Measurements from ENCODE around the gene ALG14.

ALG14 gene

DNA sequence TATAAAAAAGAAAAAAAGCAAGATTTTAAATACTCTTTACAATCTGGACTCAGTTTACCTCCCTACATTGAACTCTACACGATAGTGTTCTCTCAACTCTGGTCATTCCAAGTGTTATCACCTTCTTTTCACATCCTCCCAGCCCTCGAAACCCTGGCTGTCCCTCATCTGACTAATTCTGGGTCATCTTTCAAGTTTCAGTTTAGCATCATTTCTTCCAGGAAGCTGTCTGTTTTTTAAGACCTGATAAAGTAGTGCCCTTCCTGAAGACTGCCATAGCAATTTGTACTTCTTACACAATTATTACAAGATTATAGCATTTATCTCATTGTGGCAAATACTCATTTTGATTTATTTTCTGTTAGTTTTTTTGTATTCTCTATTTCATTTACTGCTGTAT lies 1.2 kb downstream of the ALG14 start:
- Mint-ChIP-seq H3K36me3 (ENCODE audit: low read depth) (no peaks in the 10 kb centered on the region), H3K4me1 (peaks cover 10% of the 10 kb centered on the region), H3K9me3 (no peaks in the 10 kb centered on the region), H3K4me3 (peak overlapping the region; percentile 92 to 97 (median 96)), H3K27ac (peak overlapping the region; percentile 99 to 100 (median 99)), H3K27me3 (ENCODE audit: low read depth) (no peaks in the 10 kb centered on the region)
- TF ChIP-seq, protein P1, sequence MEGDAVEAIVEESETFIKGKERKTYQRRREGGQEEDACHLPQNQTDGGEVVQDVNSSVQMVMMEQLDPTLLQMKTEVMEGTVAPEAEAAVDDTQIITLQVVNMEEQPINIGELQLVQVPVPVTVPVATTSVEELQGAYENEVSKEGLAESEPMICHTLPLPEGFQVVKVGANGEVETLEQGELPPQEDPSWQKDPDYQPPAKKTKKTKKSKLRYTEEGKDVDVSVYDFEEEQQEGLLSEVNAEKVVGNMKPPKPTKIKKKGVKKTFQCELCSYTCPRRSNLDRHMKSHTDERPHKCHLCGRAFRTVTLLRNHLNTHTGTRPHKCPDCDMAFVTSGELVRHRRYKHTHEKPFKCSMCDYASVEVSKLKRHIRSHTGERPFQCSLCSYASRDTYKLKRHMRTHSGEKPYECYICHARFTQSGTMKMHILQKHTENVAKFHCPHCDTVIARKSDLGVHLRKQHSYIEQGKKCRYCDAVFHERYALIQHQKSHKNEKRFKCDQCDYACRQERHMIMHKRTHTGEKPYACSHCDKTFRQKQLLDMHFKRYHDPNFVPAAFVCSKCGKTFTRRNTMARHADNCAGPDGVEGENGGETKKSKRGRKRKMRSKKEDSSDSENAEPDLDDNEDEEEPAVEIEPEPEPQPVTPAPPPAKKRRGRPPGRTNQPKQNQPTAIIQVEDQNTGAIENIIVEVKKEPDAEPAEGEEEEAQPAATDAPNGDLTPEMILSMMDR (IDR thresholded peaks at IDR 0.05; ENCODE audit: unreplicated experiment in 3 of 3), result no peak

GRCh38 chr1:95069710-95070093 lies 3.0 kb downstream of the ALG14 start:
- Mint-ChIP-seq H3K36me3 (ENCODE audit: low read depth) (peaks cover 3% of the 10 kb centered on the region), H3K27ac (peak overlapping the region; percentile 56 to 73 (median 66)), H3K27me3 (ENCODE audit: low read depth) (no peaks in the 10 kb centered on the region), H3K4me3 (no peak overlapping the region), H3K4me1 (peaks cover 10% of the 10 kb centered on the region), H3K9me3 (no peaks in the 10 kb centered on the region)
- TF ChIP-seq, protein P1 (IDR thresholded peaks at IDR 0.05; ENCODE audit: unreplicated experiment in 3 of 3), result no peak

DNA sequence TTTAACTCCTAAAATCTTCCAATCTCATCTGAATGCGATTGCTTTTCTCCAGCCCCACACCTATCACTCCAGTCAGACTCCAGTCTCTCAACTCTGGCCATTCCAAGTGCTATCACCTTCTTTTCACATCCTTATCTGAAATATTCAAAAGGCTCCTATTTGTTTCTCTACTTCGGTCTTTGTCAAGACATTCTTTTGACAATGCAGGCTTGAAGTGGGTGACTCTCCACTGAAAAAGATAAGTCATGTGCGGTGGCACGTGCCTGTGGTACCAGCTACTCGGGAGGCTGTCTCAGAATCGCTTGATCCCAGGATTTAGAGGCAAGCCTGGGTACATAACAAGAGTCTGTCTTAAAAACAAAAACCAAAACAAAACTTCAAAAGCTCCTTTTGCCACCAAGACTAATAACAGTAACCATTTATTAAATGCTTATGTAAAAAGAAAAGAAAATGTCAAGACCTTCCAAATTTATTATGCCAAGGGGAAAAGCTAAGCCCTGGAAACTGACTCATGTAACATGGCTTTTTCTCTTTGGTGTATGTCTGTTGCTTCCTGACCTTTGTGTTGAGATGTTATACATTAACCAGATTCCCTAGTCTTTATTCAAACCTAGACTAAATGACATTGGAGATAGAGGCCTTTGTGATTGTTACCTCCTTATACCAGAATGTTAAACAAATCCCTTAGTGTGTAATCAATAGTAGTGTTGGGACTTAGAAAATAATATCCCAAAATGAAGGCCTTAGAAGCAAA lies 3.6 kb downstream of the ALG14 start:
- Mint-ChIP-seq H3K27me3 (ENCODE audit: low read depth) (no peaks in the 10 kb centered on the region), H3K36me3 (ENCODE audit: low read depth) (peaks cover 6% of the 10 kb centered on the region), H3K27ac (peak overlapping the region; percentile 56 to 73 (median 66)), H3K4me1 (peaks cover 10% of the 10 kb centered on the region), H3K4me3 (peak overlapping the region in 1 of 3 experiments; percentile 7), H3K9me3 (no peaks in the 10 kb centered on the region)
- TF ChIP-seq, protein P1 (IDR thresholded peaks at IDR 0.05; ENCODE audit: unreplicated experiment in 3 of 3), result no peak

- H3K27me3 Mint-ChIP-seq (ENCODE audit: low read depth), result no peaks in the 10 kb centered on the region
- H3K36me3 Mint-ChIP-seq (ENCODE audit: low read depth), result peaks cover 22% of the 10 kb centered on the region
- no peak overlapping the region for H3K27ac Mint-ChIP-seq
- peaks cover 10% of the 10 kb centered on the region for H3K4me1 Mint-ChIP-seq
- no peak overlapping the region for H3K4me3 Mint-ChIP-seq
- TF ChIP-seq, protein P1 (IDR thresholded peaks at IDR 0.05; ENCODE audit: unreplicated experiment in 3 of 3), result no peak
- no peaks in the 10 kb centered on the region for H3K9me3 Mint-ChIP-seq
Observed at GRCh38 chr1:95067568-95067967, 5.2 kb downstream of the ALG14 start.

- H3K4me3 Mint-ChIP-seq, result no peak overlapping the region
- TF ChIP-seq, protein P1 (IDR thresholded peaks at IDR 0.05; ENCODE audit: unreplicated experiment in 3 of 3), result no peak
- no peaks in the 10 kb centered on the region for H3K9me3 Mint-ChIP-seq
- peaks cover 6% of the 10 kb centered on the region for H3K4me1 Mint-ChIP-seq
- H3K36me3 Mint-ChIP-seq (ENCODE audit: low read depth), result peaks cover 26% of the 10 kb centered on the region
- no peak overlapping the region for H3K27ac Mint-ChIP-seq
- no peaks in the 10 kb centered on the region for H3K27me3 Mint-ChIP-seq (ENCODE audit: low read depth)
Observed at GRCh38 chr1:95067062-95067461, 5.7 kb downstream of the ALG14 start.

DNA sequence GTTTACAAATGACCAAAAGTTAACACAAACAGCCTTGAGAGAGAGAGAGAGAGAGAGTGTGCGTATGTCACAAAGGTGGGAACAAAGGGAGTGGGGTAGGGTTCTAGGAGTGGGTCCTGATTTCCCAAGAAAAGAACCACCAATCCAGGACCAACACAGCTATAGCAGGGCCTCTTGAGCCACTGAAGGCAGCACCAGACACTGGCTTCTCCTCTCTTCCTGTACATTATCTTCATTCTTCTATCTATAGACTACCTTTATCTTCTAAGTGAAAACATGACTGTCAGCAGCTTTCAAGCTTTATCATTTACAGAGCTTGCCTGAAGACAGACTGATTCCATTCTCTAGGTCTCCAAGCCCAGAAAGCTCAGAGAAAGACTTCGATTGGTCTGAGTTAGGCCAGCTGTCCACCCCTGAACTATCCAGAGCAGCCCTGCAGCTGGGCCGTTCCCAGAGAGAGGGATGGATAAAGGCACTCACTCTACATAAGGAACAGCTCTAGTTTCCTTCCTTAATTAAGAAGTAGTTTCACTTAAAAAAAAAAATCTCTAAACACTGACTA lies 11.2 kb downstream of the ALG14 start:
- H3K4me1 Mint-ChIP-seq, result no peaks in the 10 kb centered on the region
- H3K36me3 Mint-ChIP-seq (ENCODE audit: low read depth), result peaks cover 45% of the 10 kb centered on the region
- H3K4me3 Mint-ChIP-seq, result no peak overlapping the region
- H3K27ac Mint-ChIP-seq, result no peak overlapping the region
- TF ChIP-seq, protein P1 (IDR thresholded peaks at IDR 0.05; ENCODE audit: unreplicated experiment in 3 of 3), result no peak
- no peaks in the 10 kb centered on the region for H3K27me3 Mint-ChIP-seq (ENCODE audit: low read depth)
- peaks cover 3% of the 10 kb centered on the region for H3K9me3 Mint-ChIP-seq
